Effector memory CD8-positive, alpha-beta T cell (primary cell): ENCODE data around the gene CD82.

Source experiments
- ATAC-seq: fragments of 150-1000 bp; cut with Tn5 transposase; replicated peaks from 2 replicates; pipeline ENCODE4 v1.10.0; 2021; ENCODE audit warnings: mild to moderate bottlenecking, moderate library complexity
- DNase-seq, 3 experiments: peaks; one replicate each; pipeline ENCODE4 v3.0.0; 2021
- H3K27ac Mint-ChIP-seq, 2 donors: one replicate each; pipeline ENCODE4 v1.8.0; 2022; ENCODE audit warnings: mild to moderate bottlenecking in 2 of 2, mixed read lengths in 2 of 2, moderate library complexity in 2 of 2
- H3K27me3 Mint-ChIP-seq, 2 donors: one replicate each; pipeline ENCODE4 v1.8.0; 2022; ENCODE audit warnings: mixed read lengths in 2 of 2
- H3K36me3 Mint-ChIP-seq: one replicate; pipeline ENCODE4 v1.8.0; 2022; ENCODE audit warnings: mild to moderate bottlenecking, moderate library complexity, mixed read lengths; ENCODE audit not compliant: insufficient read depth
- H3K4me1 Mint-ChIP-seq, 2 donors: one replicate each; pipeline ENCODE4 v1.8.0; 2022; ENCODE audit warnings: low read depth in 2 of 2, mixed read lengths in 2 of 2
- H3K4me3 Mint-ChIP-seq, 2 donors: one replicate each; pipeline ENCODE4 v1.8.0; 2022; ENCODE audit warnings: mild to moderate bottlenecking in 2 of 2, mixed read lengths in 2 of 2, moderate library complexity in 2 of 2
- H3K9me3 Mint-ChIP-seq, 2 donors: one replicate each; pipeline ENCODE4 v1.8.0; 2022; ENCODE audit warnings: mixed read lengths in 2 of 2

The CD82 gene

GRCh38 chr11:44528103-44528502 lies 37.4 kb upstream of the CD82 start:
- no peak overlapping the region for H3K4me3 Mint-ChIP-seq

DNA sequence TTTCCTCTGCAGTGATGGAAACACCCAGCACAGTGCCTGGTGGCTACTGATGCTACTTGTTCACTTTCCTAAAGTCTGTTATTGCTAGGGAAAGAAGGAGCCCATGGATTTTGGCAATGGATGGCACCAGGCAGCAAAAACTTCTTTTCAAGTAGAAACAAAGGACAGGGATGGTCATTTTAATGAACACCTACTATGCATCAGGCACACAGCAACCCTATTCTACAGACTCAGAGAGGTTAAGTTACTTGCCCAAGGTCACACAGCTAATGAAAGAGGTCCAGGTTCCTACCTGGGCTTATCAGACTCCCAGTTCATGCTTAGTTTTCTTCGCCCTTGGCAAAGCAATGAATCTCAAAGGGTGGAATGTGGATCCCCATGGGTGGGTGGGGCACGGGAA lies 36.9 kb upstream of the CD82 start:
- DNase-seq, result no peak
- peaks cover 4 to 12% of the 10 kb centered on the region in 2 donors for H3K4me1 Mint-ChIP-seq
- H3K36me3 Mint-ChIP-seq, result no peaks in the 10 kb centered on the region
- peaks cover 4 to 17% of the 10 kb centered on the region in 2 donors for H3K27me3 Mint-ChIP-seq
- no peak overlapping the region for H3K4me3 Mint-ChIP-seq
- H3K9me3 Mint-ChIP-seq, result no peaks in the 10 kb centered on the region
- H3K27ac Mint-ChIP-seq, result no peak overlapping the region
- no peak for ATAC-seq

More at GRCh38 chr11:44528103-44528502, 37.4 kb upstream of the CD82 start:
- DNase-seq, result no peak
- Mint-ChIP-seq H3K9me3 (no peaks in the 10 kb centered on the region), H3K36me3 (no peaks in the 10 kb centered on the region), H3K27me3 (peaks cover 4 to 20% of the 10 kb centered on the region in 2 donors), H3K27ac (no peak overlapping the region), H3K4me1 (peaks cover 4 to 12% of the 10 kb centered on the region in 2 donors)
- no peak for ATAC-seq

GRCh38 chr11:44529895-44530412 lies 35.5 kb upstream of the CD82 start:
- ATAC-seq, result no peak
- no peak for DNase-seq
- Mint-ChIP-seq H3K27me3 (peaks cover 4 to 11% of the 10 kb centered on the region in 2 donors), H3K36me3 (no peaks in the 10 kb centered on the region), H3K27ac (peak overlapping the region in 1 of 2 donors; percentile 18), H3K4me1 (peaks cover 4 to 12% of the 10 kb centered on the region in 2 donors), H3K4me3 (no peak overlapping the region), H3K9me3 (no peaks in the 10 kb centered on the region)

DNA sequence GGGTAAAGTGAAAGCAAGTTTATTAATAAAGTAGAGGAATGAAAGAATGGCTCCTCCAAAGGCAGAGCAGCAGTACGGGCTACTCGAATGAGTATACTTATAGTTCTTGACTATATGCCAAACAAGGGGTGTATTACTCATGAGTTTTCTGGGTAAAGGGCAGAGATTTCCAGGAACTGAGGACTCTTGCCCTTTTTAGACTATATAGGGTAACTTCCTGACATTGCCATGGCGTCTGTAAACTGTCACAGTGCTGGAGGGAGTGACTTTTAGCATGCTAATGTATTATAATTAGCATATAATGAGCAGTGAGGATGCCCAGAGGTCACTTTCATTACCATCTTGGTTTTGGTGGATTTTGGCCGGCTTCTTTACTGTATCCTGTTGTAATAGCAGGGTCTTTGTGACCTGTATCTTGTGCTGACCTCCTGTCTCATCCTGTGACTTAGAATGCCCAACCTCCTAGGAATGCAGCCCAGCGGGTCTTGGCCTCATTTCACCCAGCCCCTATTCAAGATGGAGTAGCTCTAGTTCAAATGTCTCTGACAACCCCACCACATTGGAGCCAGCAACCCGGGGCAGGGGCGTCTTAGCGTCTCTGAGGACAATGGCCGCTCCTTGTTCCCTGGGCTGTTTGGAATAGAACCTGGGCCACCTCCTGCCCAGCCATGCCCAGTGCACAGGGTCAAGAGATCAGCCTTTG lies 34.9 kb upstream of the CD82 start:
- no peak for DNase-seq
- ATAC-seq, result no peak
- Mint-ChIP-seq H3K36me3 (no peaks in the 10 kb centered on the region), H3K4me1 (peaks cover 4 to 12% of the 10 kb centered on the region in 2 donors), H3K9me3 (no peaks in the 10 kb centered on the region), H3K27ac (peak overlapping the region; percentile 18 to 47), H3K4me3 (no peak overlapping the region), H3K27me3 (peaks cover 3 to 9% of the 10 kb centered on the region in 2 donors)

- no peak overlapping the region for H3K4me3 Mint-ChIP-seq
- ATAC-seq (no peak), DNase-seq (no peak)
- H3K27ac Mint-ChIP-seq, result peak overlapping the region; percentile 47 to 52
- no peaks in the 10 kb centered on the region for H3K9me3 Mint-ChIP-seq
- H3K4me1 Mint-ChIP-seq, result peaks cover 4 to 12% of the 10 kb centered on the region in 2 donors
- no peaks in the 10 kb centered on the region for H3K36me3 Mint-ChIP-seq
- H3K27me3 Mint-ChIP-seq, result peaks cover 0 to 9% of the 10 kb centered on the region in 2 donors
These were observed 34.4 kb upstream of the CD82 start for GRCh38 chr11:44531116-44531504.

GRCh38 chr11:44531636-44532035 lies 33.8 kb upstream of the CD82 start:
- no peak for DNase-seq

DNA sequence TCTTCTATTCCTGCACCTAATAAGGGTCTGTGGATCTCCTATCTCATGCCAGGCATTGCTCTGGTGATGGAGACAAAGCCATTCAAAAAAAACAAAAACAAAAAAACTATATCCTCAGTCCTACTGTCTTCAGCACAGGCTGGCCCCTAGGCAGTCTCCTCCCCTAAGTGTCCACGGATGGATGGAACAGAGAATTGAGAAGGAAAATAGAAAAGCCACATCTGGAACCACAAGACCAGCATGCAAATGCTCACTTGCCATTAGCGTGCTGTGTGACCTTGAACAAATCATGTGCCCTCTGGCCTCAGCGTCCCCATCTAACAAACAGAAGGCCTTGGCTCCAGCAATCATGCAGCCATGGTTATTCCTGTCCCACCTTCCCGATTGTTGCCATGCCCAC lies 32.7 kb upstream of the CD82 start:
- no peak overlapping the region for H3K27ac Mint-ChIP-seq

More at GRCh38 chr11:44531636-44532035, 33.8 kb upstream of the CD82 start:
- H3K36me3 Mint-ChIP-seq, result no peaks in the 10 kb centered on the region
- no peaks in the 10 kb centered on the region for H3K9me3 Mint-ChIP-seq
- no peak overlapping the region for H3K4me3 Mint-ChIP-seq
- peaks cover 4 to 12% of the 10 kb centered on the region in 2 donors for H3K4me1 Mint-ChIP-seq
- no peak for ATAC-seq
- peak overlapping the region in 1 of 2 donors; percentile 52 for H3K27ac Mint-ChIP-seq
- peaks cover 0 to 15% of the 10 kb centered on the region in 2 donors for H3K27me3 Mint-ChIP-seq

GRCh38 chr11:44533921-44534711 lies 31.3 kb upstream of the CD82 start:
- Mint-ChIP-seq H3K27me3 (peaks cover 0 to 17% of the 10 kb centered on the region in 2 donors), H3K27ac (no peak overlapping the region), H3K9me3 (no peaks in the 10 kb centered on the region), H3K4me1 (peaks cover 4 to 14% of the 10 kb centered on the region in 2 donors), H3K36me3 (no peaks in the 10 kb centered on the region), H3K4me3 (no peak overlapping the region)
- no peak for DNase-seq
- ATAC-seq, result no peak

More for the DNA sequence above, 32.7 kb upstream of the CD82 start:
- peaks cover 0 to 17% of the 10 kb centered on the region in 2 donors for H3K27me3 Mint-ChIP-seq
- DNase-seq, result no peak
- H3K4me3 Mint-ChIP-seq, result no peak overlapping the region
- H3K36me3 Mint-ChIP-seq, result no peaks in the 10 kb centered on the region
- H3K4me1 Mint-ChIP-seq, result peaks cover 4 to 12% of the 10 kb centered on the region in 2 donors
- H3K9me3 Mint-ChIP-seq, result no peaks in the 10 kb centered on the region
- ATAC-seq, result no peak

- DNase-seq (no peak), ATAC-seq (no peak)
- peaks cover 0 to 17% of the 10 kb centered on the region in 2 donors for H3K27me3 Mint-ChIP-seq
- H3K4me3 Mint-ChIP-seq, result no peak overlapping the region
- H3K4me1 Mint-ChIP-seq, result peaks cover 4 to 9% of the 10 kb centered on the region in 2 donors
- H3K36me3 Mint-ChIP-seq, result no peaks in the 10 kb centered on the region
- H3K9me3 Mint-ChIP-seq, result no peaks in the 10 kb centered on the region
- H3K27ac Mint-ChIP-seq, result no peak overlapping the region
These were observed 30.1 kb upstream of the CD82 start for GRCh38 chr11:44535191-44535980.

DNA sequence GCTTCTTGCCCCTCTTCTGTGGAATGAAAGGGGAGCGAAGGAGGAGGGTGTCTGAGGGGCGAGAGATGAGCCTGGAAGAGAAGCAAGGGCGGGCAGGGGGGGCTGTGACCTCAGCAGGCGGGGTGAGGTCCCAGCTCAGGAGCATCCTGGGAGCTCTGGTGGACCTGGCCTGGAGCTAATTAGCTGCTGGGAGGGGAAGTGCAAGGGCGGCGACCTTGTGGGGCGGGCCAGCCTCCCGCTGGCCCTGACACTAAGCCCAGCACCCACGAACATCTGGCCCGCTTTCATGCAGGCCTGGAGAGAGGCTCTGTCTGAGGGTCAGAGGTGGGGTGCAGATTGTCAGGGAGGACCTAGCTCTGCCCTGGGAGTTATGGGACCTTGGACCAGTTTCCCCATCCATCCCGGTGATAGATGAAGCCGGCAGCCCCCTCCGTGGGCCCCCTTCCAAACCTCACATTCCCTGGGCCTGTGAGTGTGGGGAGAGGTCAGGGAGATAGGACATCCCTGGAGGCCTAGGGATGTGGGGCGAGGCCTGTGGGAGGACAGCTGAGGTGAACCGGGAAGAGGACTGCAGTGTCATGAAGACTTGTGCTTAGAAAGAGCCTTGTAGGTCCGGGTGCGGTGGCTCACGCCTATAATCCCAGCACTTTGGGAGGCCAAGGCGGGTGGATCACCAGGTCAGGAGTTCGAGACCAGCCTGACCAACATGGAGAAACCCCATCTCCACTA lies 28.5 kb upstream of the CD82 start:
- no peaks in the 10 kb centered on the region for H3K36me3 Mint-ChIP-seq
- no peak for ATAC-seq
- no peak for DNase-seq
- H3K4me1 Mint-ChIP-seq, result peaks cover 0 to 3% of the 10 kb centered on the region in 2 donors
- H3K27ac Mint-ChIP-seq, result no peak overlapping the region
- H3K4me3 Mint-ChIP-seq, result no peak overlapping the region
- H3K27me3 Mint-ChIP-seq, result peaks cover 0 to 17% of the 10 kb centered on the region in 2 donors
- H3K9me3 Mint-ChIP-seq, result no peaks in the 10 kb centered on the region

GRCh38 chr11:44537679-44538078 lies 27.8 kb upstream of the CD82 start:
- H3K9me3 Mint-ChIP-seq, result no peaks in the 10 kb centered on the region
- ATAC-seq (no peak), DNase-seq (no peak)
- H3K4me3 Mint-ChIP-seq, result no peak overlapping the region
- no peak overlapping the region for H3K27ac Mint-ChIP-seq
- H3K36me3 Mint-ChIP-seq, result no peaks in the 10 kb centered on the region
- peaks cover 0 to 2% of the 10 kb centered on the region in 2 donors for H3K4me1 Mint-ChIP-seq
- H3K27me3 Mint-ChIP-seq, result peaks cover 0 to 17% of the 10 kb centered on the region in 2 donors

DNA sequence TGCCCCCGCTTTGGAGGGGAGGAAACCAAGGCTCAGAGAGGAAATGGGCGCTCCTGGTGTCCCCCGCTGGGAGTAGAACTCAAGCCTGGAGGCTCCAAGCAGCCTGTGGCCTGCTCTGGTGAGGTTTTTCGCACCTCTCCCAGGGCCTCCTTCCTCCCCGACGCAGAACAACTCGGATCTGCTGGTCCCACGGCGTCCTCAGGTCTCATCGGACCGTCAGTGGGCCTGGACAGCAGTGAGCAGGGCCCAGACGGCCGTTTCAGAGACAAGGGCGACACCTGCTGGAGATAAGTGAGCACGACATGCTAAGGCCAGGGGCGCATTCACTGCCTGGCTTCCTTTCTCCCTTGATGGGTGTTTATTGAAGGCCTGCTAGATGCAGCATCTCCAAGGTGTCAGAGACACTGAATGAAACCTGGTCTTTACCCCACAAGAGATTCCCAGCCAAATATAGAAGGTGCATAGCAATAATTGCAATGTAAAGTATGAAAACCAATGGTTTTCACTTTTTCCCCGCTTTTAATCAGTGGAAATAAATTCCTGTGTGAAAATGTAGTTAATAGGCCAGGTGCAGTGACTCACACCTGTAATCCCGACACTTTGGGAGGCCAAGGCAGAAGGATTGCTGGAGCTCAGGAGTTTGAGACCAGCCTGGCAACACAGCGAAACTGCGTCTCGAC lies 26.9 kb upstream of the CD82 start:
- DNase-seq, result peak; percentile 66 to 76 (median 72)
- Mint-ChIP-seq H3K4me3 (no peak overlapping the region), H3K36me3 (no peaks in the 10 kb centered on the region), H3K27me3 (peaks cover 0 to 17% of the 10 kb centered on the region in 2 donors), H3K4me1 (peaks cover 0 to 2% of the 10 kb centered on the region in 2 donors), H3K9me3 (no peaks in the 10 kb centered on the region), H3K27ac (no peak overlapping the region)
- peak; percentile 90 for ATAC-seq
